ENCODE measurements around the gene SHISAL2A. TPM values are rescaled to one million over a fixed set of nuclear protein-coding genes. Genes with fewer than 3 reads are reported as not detected.

Gene SHISAL2A
- total and polyA plus RNA-seq, 2 of the 13 experiments (the other 11 are each of a cell fraction or from before 2014, with no cell fraction given), result not detected

DNA sequence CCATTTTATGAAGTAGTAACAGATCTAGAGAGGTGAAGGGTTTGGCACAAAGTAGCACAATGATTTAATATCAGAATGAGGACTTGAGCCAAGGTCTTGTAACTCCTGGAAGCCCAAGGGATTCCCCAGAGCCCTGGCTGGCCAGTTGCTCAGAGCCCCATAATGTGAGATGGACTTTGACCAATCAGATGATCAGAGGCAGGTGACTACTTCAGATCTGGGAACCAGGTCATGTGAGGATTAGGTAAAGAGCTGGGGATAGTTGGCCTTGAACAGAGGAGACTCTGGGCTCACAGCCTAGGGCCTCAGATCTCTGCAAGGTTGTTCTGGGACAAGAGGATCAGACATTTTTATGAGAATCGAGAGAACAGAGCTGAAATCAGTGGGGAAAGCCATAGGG lies 18.9 kb downstream of the SHISAL2A start (continued):
- TF ChIP-seq PATZ1 (CRISPR knock-in tag; IDR thresholded peaks at IDR 0.05), result no peak
- TF ChIP-seq LCORL (IDR thresholded peaks at IDR 0.05), result no peak
- no peak for TF ChIP-seq LCORL (CRISPR knock-in tag; IDR thresholded peaks at IDR 0.05)
- no peak for TF ChIP-seq ZNF446 (CRISPR knock-in tag; IDR thresholded peaks at IDR 0.05)
- no peak for TF ChIP-seq ZBTB49 (CRISPR knock-in tag; IDR thresholded peaks at IDR 0.05; ENCODE audit: borderline replicate concordance)
- TF ChIP-seq ZNF547 (CRISPR knock-in tag; IDR thresholded peaks at IDR 0.05), result no peak
- no peak for TF ChIP-seq ZGPAT (CRISPR knock-in tag; IDR thresholded peaks at IDR 0.05)
- TF ChIP-seq, protein P1, sequence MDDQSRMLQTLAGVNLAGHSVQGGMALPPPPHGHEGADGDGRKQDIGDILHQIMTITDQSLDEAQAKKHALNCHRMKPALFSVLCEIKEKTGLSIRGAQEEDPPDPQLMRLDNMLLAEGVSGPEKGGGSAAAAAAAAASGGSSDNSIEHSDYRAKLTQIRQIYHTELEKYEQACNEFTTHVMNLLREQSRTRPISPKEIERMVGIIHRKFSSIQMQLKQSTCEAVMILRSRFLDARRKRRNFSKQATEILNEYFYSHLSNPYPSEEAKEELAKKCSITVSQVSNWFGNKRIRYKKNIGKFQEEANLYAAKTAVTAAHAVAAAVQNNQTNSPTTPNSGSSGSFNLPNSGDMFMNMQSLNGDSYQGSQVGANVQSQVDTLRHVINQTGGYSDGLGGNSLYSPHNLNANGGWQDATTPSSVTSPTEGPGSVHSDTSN (CRISPR knock-in tag; IDR thresholded peaks at IDR 0.05; ENCODE audit: borderline replicate concordance), result no peak
- TF ChIP-seq ZBTB43 (CRISPR knock-in tag; conservative IDR thresholded peaks at IDR 0.05), result no peak
- no peak for TF ChIP-seq STAT5B (CRISPR knock-in tag; IDR thresholded peaks at IDR 0.05)
- TF ChIP-seq, protein P2, sequence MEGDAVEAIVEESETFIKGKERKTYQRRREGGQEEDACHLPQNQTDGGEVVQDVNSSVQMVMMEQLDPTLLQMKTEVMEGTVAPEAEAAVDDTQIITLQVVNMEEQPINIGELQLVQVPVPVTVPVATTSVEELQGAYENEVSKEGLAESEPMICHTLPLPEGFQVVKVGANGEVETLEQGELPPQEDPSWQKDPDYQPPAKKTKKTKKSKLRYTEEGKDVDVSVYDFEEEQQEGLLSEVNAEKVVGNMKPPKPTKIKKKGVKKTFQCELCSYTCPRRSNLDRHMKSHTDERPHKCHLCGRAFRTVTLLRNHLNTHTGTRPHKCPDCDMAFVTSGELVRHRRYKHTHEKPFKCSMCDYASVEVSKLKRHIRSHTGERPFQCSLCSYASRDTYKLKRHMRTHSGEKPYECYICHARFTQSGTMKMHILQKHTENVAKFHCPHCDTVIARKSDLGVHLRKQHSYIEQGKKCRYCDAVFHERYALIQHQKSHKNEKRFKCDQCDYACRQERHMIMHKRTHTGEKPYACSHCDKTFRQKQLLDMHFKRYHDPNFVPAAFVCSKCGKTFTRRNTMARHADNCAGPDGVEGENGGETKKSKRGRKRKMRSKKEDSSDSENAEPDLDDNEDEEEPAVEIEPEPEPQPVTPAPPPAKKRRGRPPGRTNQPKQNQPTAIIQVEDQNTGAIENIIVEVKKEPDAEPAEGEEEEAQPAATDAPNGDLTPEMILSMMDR (CRISPR knock-in tag; IDR thresholded peaks at IDR 0.05), result no peak

Data from HepG2 (cell line).